ENCODE data around the gene LIPE.

Gene LIPE

GRCh38 chr19:42378225-42379215, 48.7 kb downstream of the LIPE start:
- DNase-seq, result no peak

- DNase-seq, result no peak
These were observed 51.0 kb downstream of the LIPE start for GRCh38 chr19:42376177-42376555.

- no peak for DNase-seq
These were observed 51.6 kb downstream of the LIPE start for GRCh38 chr19:42375415-42376176.

- DNase-seq, result no peak
These were observed 52.3 kb downstream of the LIPE start for GRCh38 chr19:42374826-42375376.

- DNase-seq, result no peak
These were observed 56.5 kb downstream of the LIPE start for GRCh38 chr19:42370626-42371175.

- no peak for DNase-seq
These were observed 57.1 kb downstream of the LIPE start for GRCh38 chr19:42370068-42370520.

GRCh38 chr19:42369433-42370067, 57.6 kb downstream of the LIPE start:
- no peak for DNase-seq

GRCh38 chr19:42368765-42369164, 58.4 kb downstream of the LIPE start:
- no peak for DNase-seq

GRCh38 chr19:42368360-42368759, 58.8 kb downstream of the LIPE start:
- no peak for DNase-seq

GRCh38 chr19:42367929-42368328, 59.3 kb downstream of the LIPE start:
- no peak for DNase-seq

GRCh38 chr19:42366673-42367072, 60.5 kb downstream of the LIPE start:
- DNase-seq, result no peak

GRCh38 chr19:42363614-42364346, 63.4 kb downstream of the LIPE start:
- no peak for DNase-seq

GRCh38 chr19:42362891-42363440, 64.2 kb downstream of the LIPE start:
- no peak for DNase-seq

- no peak for DNase-seq
These were observed 64.8 kb downstream of the LIPE start for GRCh38 chr19:42362342-42362741.

GRCh38 chr19:42361545-42361910, 65.7 kb downstream of the LIPE start:
- no peak for DNase-seq

GRCh38 chr19:42360787-42361544, 66.2 kb downstream of the LIPE start:
- no peak for DNase-seq

GRCh38 chr19:42357290-42357689, 69.9 kb downstream of the LIPE start:
- no peak for DNase-seq

GRCh38 chr19:42356686-42357085, 70.5 kb downstream of the LIPE start:
- DNase-seq, result no peak

- DNase-seq, result no peak
These were observed 71.3 kb downstream of the LIPE start for GRCh38 chr19:42355896-42356295.

GRCh38 chr19:42353341-42354015, 73.7 kb downstream of the LIPE start:
- no peak for DNase-seq
